OCI-LY3 (cell line): ENCODE measurements around the gene PIM3.

Experiments
- H2AFZ ChIP-seq: fragments of 200-600, 300-600 bp; shearing (Covaris generic); 2 replicates; pipeline ENCODE4 v1.6.0; 2014; ENCODE audit warnings: antibody characterized with exemption, low read depth, low read length
- H3K27ac ChIP-seq: fragments of 200-600, 300-600 bp; sonication (generic); 2 replicates; pipeline ENCODE4 v1.5.1; 2014; ENCODE audit warnings: mild to moderate bottlenecking, low read length, moderate library complexity, mixed read lengths
- H3K27me3 ChIP-seq: fragments of 200-600, 300-600 bp; sonication (generic); 2 replicates; pipeline ENCODE4 v1.6.1; 2014; ENCODE audit warnings: low read depth, low read length, mixed read lengths
- H3K36me3 ChIP-seq: fragments of 200-600, 300-600 bp; sonication (generic); replicated peaks from 2 replicates; pipeline ENCODE3; 2014; ENCODE audit warnings: low read depth, low read length, mixed read lengths
- H3K4me1 ChIP-seq: fragments of 300-600, 200-600 bp; sonication (generic); 2 replicates; pipeline ENCODE4 v1.6.1; 2014; ENCODE audit warnings: low read length, mixed read lengths
- H3K4me2 ChIP-seq: fragments of 200-600, 300-600 bp; sonication (generic); 2 replicates; pipeline ENCODE4 v1.6.1; 2014; ENCODE audit warnings: low read length, mixed read lengths
- H3K4me3 ChIP-seq: fragments of 300-600, 200-600 bp; sonication (generic); 2 replicates; pipeline ENCODE4 v1.5.1; 2014; ENCODE audit warnings: antibody characterized with exemption, mild to moderate bottlenecking, low read length, moderate library complexity
- H3K79me2 ChIP-seq: fragments of 300-600, 200-600 bp; shearing (Covaris generic); 2 replicates; pipeline ENCODE4 v1.6.1; 2014; ENCODE audit warnings: mild to moderate bottlenecking, low read length, mixed read lengths
- H3K9ac ChIP-seq: fragments of 300-600, 200-600 bp; shearing (Covaris generic); 2 replicates; pipeline ENCODE4 v1.6.0; 2014; ENCODE audit warnings: mild to moderate bottlenecking, low read length, moderate library complexity
- H3K9me3 ChIP-seq: fragments of 200-600, 300-600 bp; shearing (Covaris generic); 2 replicates; pipeline ENCODE4 v1.6.1; 2014; ENCODE audit warnings: low read length, mixed read lengths; ENCODE audit not compliant: insufficient read depth
- H4K20me1 ChIP-seq: fragments of 200-600, 300-600 bp; sonication (generic); 2 replicates; pipeline ENCODE4 v1.6.1; 2016; ENCODE audit warnings: low read length, mixed read lengths; ENCODE audit not compliant: insufficient read depth
- EZH2phosphoT487 ChIP-seq: fragments of 200-600 bp; shearing (Covaris generic); IDR thresholded peaks from 2 replicates; pipeline ENCODE4 v1.6.1; 2018; ENCODE audit warnings: antibody characterized with exemption, mixed run types, low read depth
- TF ChIP-seq, protein P1 (sequence below): fragments of 200-600, 300-600 bp; sonication (generic); IDR thresholded peaks from 2 replicates; pipeline ENCODE4 v1.5.1; 2014; ENCODE audit warnings: antibody characterized with exemption, low read length, low read depth

PIM3 gene

DNA sequence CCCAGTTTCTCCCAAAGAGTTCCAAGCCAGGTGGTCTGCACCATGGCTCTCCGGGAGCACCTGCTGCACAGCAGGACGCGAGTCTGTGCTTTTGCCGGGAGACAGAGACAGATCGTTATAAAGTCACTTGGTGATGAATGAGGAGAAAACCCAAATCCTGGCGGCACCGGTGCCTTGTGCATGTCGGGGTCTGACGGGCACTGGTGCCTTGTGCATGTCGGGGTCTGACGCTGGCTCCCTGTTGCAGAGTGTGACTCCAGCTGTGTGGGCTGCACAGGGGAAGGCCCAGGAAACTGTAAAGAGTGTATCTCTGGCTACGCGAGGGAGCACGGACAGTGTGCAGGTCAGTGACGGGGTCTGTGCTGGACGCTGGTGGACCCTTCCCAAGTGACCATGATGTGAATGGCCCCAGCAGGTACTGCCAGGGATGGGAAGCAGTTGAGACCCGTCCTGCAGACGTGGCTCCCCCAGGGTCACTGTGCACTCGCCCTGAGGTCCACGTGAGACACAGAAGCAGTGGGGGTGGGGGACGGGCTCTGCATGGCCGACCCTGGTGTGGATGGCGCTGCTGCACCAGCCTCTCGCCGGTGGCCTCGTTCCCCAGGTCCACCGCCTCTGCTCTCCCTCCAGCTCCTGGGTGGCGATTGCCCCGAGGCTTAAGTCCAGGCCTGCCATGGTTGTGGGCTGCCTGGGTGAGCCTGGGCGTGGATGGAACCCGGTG is 36.3 kb upstream of the PIM3 start:
- Histone ChIP-seq H3K27me3 (no peaks in the 10 kb centered on the region), H3K9ac (no peak overlapping the region), H3K36me3 (no peaks in the 10 kb centered on the region), H4K20me1 (no peaks in the 10 kb centered on the region), H3K4me2 (no peak overlapping the region), H2AFZ (no peak overlapping the region), H3K9me3 (peaks cover 3% of the 10 kb centered on the region; the same call in 1 of the 2 replicates), H3K27ac (no peak overlapping the region), H3K4me1 (peaks cover 15% of the 10 kb centered on the region), H3K79me2 (no peaks in the 10 kb centered on the region), H3K4me3 (no peak overlapping the region)
- TF ChIP-seq, protein P1, sequence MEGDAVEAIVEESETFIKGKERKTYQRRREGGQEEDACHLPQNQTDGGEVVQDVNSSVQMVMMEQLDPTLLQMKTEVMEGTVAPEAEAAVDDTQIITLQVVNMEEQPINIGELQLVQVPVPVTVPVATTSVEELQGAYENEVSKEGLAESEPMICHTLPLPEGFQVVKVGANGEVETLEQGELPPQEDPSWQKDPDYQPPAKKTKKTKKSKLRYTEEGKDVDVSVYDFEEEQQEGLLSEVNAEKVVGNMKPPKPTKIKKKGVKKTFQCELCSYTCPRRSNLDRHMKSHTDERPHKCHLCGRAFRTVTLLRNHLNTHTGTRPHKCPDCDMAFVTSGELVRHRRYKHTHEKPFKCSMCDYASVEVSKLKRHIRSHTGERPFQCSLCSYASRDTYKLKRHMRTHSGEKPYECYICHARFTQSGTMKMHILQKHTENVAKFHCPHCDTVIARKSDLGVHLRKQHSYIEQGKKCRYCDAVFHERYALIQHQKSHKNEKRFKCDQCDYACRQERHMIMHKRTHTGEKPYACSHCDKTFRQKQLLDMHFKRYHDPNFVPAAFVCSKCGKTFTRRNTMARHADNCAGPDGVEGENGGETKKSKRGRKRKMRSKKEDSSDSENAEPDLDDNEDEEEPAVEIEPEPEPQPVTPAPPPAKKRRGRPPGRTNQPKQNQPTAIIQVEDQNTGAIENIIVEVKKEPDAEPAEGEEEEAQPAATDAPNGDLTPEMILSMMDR, result no peak
- TF ChIP-seq EZH2phosphoT487, result no peak

DNA sequence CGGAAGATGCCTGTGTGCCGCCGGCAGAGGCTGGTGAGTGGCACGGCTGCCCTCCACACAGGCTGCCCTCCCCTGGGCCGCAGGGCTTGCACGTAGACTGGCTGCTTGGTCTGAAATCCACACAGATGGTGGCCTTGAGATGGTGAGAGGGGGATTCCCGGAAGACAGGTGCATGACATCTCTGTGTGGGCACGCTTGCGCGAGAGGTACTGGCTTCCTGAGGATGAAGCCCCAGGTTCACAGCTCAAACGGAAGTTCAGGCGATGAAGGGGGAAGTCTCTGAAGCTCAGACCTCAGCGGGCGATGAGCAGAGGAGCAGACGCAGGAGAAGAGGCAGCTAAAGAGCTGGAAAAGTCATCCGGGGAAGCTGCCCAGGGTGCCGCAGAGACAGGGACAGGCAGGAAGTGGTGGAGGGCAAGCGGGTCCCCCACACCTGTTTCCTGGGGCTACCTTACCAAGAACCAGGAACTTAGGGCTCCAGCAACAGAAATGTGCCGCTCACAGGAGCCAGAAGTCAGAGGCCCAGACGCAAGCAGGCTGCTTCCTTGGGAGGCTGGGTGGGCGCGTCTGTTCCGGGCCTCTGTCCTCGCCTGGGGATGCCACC is 34.9 kb upstream of the PIM3 start:
- H3K4me3 ChIP-seq, result peak overlapping the region; percentile 49
- peaks cover 25% of the 10 kb centered on the region for H3K4me1 ChIP-seq
- H3K79me2 ChIP-seq, result no peaks in the 10 kb centered on the region
- H4K20me1 ChIP-seq, result no peaks in the 10 kb centered on the region
- peak overlapping the region; percentile 49; the same call in 1 of the 2 replicates for H3K9ac ChIP-seq
- TF ChIP-seq, protein P1, result no peak
- TF ChIP-seq EZH2phosphoT487, result no peak
- H3K4me2 ChIP-seq, result peak overlapping the region; percentile 81
- no peaks in the 10 kb centered on the region for H3K27me3 ChIP-seq
- peak overlapping the region; percentile 74; the same call in 1 of the 2 replicates for H2AFZ ChIP-seq
- H3K9me3 ChIP-seq, result peaks cover 3% of the 10 kb centered on the region; the same call in 1 of the 2 replicates
- no peaks in the 10 kb centered on the region for H3K36me3 ChIP-seq
- peak overlapping the region; percentile 52 for H3K27ac ChIP-seq

DNA sequence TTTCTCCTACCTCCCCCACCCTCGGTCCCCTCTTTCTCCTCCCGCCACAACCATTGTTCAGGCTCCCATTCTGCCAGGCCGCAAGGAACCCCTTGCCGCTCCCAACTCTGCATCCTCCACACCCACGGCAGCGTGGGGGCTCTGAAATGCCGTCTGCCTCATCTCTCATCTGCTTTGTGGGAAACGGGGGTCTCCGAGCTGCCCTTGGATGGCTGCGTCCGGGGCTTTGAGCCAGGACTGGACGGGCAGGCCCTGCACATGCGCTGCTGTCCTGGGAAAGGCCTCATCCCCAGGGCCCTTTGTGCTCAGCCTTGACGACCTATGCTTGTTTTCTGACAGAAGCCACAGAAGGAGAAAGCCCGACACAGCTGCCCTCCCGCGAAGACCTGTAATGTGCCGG is 33.7 kb upstream of the PIM3 start:
- no peak for TF ChIP-seq EZH2phosphoT487
- TF ChIP-seq, protein P1, result no peak
- peaks cover 38% of the 10 kb centered on the region for H3K4me1 ChIP-seq
- no peaks in the 10 kb centered on the region for H3K79me2 ChIP-seq
- no peaks in the 10 kb centered on the region for H3K27me3 ChIP-seq
- H3K9ac ChIP-seq, result no peak overlapping the region
- no peaks in the 10 kb centered on the region for H3K36me3 ChIP-seq
- peaks cover 3% of the 10 kb centered on the region; the same call in 1 of the 2 replicates for H3K9me3 ChIP-seq
- no peak overlapping the region for H3K27ac ChIP-seq
- H2AFZ ChIP-seq, result no peak overlapping the region
- H3K4me2 ChIP-seq, result no peak overlapping the region
- no peaks in the 10 kb centered on the region for H4K20me1 ChIP-seq
- no peak overlapping the region for H3K4me3 ChIP-seq

DNA sequence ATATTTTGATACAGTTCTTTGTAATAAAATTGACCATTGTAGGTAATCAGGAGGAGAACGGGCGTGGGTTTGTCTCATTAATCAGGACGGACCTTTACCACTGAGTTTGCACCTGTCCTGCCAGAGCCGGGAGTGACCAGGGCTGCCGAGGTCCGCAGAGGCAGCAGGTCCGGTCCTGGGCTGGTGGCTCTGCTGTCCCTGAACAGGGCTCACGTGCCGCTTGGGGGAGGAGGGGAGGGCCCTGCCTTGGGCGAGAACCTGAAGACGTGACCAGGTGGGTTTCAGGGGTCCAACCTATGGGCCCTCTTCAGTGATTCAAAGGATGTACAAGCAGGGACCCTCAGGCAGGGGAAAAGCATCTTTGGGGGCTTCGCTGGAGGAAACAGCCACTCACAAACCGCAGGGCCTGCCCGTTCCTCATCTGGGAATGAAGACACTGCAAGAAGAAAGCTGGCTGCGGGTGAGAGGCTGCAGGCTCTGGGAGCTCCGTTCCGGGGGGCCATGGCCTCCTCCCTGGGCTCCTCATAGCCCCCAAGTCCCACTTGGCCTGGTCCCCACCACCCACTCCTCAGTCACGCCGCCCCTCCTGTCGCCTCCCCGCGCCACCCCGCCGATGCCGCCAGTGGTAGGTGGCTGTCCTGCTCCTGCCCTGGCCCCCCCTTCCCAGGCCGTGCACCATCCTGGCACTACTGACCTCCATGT is 32.9 kb upstream of the PIM3 start:
- Histone ChIP-seq H3K4me3 (no peak overlapping the region), H3K9me3 (peaks cover 3% of the 10 kb centered on the region; the same call in 1 of the 2 replicates), H3K79me2 (no peaks in the 10 kb centered on the region), H3K27me3 (no peaks in the 10 kb centered on the region), H4K20me1 (no peaks in the 10 kb centered on the region), H3K27ac (no peak overlapping the region), H3K36me3 (no peaks in the 10 kb centered on the region), H3K4me1 (peaks cover 38% of the 10 kb centered on the region), H3K4me2 (no peak overlapping the region), H3K9ac (no peak overlapping the region), H2AFZ (no peak overlapping the region)
- TF ChIP-seq EZH2phosphoT487, result no peak
- TF ChIP-seq, protein P1, result no peak
